MCF 10A (cell line): Measurements from ENCODE around the gene XPO4. TPM values are rescaled to one million over a fixed set of nuclear protein-coding genes. Genes with fewer than 3 reads are reported as not detected.
"Not testable (repeated sequence)": the region's sequence is repeated elsewhere in the genome, so short reads cannot be mapped to it uniquely, and the experiment has no call there.

Experiments used
- BruUV-seq: library from RNA; stranded (reverse); fragments of 400-500 nt; replicated peaks from 2 replicates; lab custom pipeline; 2021; lab: Mats Ljungman, UMichigan
- CTCF ChIA-PET: fragments of 300-600 bp; sonication (Branson Sonifier 250); formaldehyde crosslinking; extraction: SDS; loops from one replicate; lab custom pipeline; 2021; ENCODE audit warnings: antibody characterized with exemption, inconsistent platforms; lab: Yijun Ruan, JAX
- POLR2A ChIA-PET: fragments of 300-600, 350-650 bp; sonication (Branson Sonifier 250); formaldehyde crosslinking; extraction: SDS; loops from one replicate; lab custom pipeline; 2020; ENCODE audit warnings: antibody characterized with exemption, inconsistent platforms; lab: Yijun Ruan, JAX
- DNase-seq: peaks from one replicate; pipeline ENCODE4 v3.0.0-alpha.2; 2018; ENCODE audit not compliant: unreplicated experiment
- H3K27ac Mint-ChIP-seq: one replicate; pipeline ENCODE4 v1.8.0; 2022; ENCODE audit warnings: mild to moderate bottlenecking, low read depth, mixed read lengths; ENCODE audit not compliant: unreplicated experiment
- H3K27me3 Mint-ChIP-seq: one replicate; pipeline ENCODE4 v1.8.0; 2022; ENCODE audit warnings: mixed read lengths; ENCODE audit not compliant: insufficient read depth, unreplicated experiment
- H3K36me3 Mint-ChIP-seq: one replicate; pipeline ENCODE4 v1.8.0; 2022; ENCODE audit warnings: mild to moderate bottlenecking, moderate library complexity, mixed read lengths; ENCODE audit not compliant: insufficient read depth, unreplicated experiment
- H3K4me1 Mint-ChIP-seq: one replicate; pipeline ENCODE4 v1.8.0; 2022; ENCODE audit warnings: mixed read lengths; ENCODE audit not compliant: insufficient read depth, unreplicated experiment
- H3K4me3 Mint-ChIP-seq: one replicate; pipeline ENCODE4 v1.8.0; 2022; ENCODE audit warnings: mild to moderate bottlenecking, moderate library complexity, mixed read lengths; ENCODE audit not compliant: unreplicated experiment
- H3K9me3 Mint-ChIP-seq: one replicate; pipeline ENCODE4 v1.8.0; 2022; ENCODE audit warnings: mixed read lengths; ENCODE audit not compliant: unreplicated experiment
- CTCF ChIP-seq: fragments of 200-600 bp; IDR thresholded peaks from one replicate; pipeline ENCODE4 v1.8.0; 2022; ENCODE audit warnings: antibody characterized with exemption, mild to moderate bottlenecking; ENCODE audit not compliant: unreplicated experiment
- intact Hi-C: fragments of 100-400 bp; cut with micrococcal nuclease; formaldehyde crosslinking; loops from 2 replicates; pipeline ENCODE4 v1.14.1; 2022
- total RNA-seq: library from RNA; stranded (reverse); gene quantifications from 2 replicates; pipeline ENCODE4 v1.2.3, GENCODE V29; 2022

The XPO4 gene
- total RNA-seq, 1 experiment from 2014 or later: 25.8 TPM

GRCh38 chr13:20760872-20761271 lies 141.7 kb downstream of the XPO4 start:
- Mint-ChIP-seq H3K27me3 (no peaks in the 10 kb centered on the region), H3K4me3 (no peak overlapping the region), H3K27ac (no peak overlapping the region), H3K4me1 (peaks cover 6% of the 10 kb centered on the region), H3K36me3 (peaks cover 10% of the 10 kb centered on the region), H3K9me3 (no peaks in the 10 kb centered on the region)
- no peak for TF ChIP-seq CTCF
- ChIA-PET CTCF (no interaction called here), POLR2A (no interaction called here)
- no TSS peak for BruUV-seq
- no peak for DNase-seq
- intact Hi-C loops: no loop called here

GRCh38 chr13:20754009-20754408 lies 148.5 kb downstream of the XPO4 start:
- peaks cover 21% of the 10 kb centered on the region for H3K9me3 Mint-ChIP-seq
- ChIA-PET CTCF (interaction anchor here (0.6 to 1.1 kb wide), 2 partner anchors 26 to 42 kb away, joined by 5 to 7 read pairs; no protein-coding TSS in a partner anchor), POLR2A (no interaction called here)
- H3K4me1 Mint-ChIP-seq: no peaks in the 10 kb centered on the region
- intact Hi-C loops: no loop called here
- H3K36me3 Mint-ChIP-seq: peaks cover 16% of the 10 kb centered on the region
- no peak overlapping the region for H3K4me3 Mint-ChIP-seq
- H3K27ac Mint-ChIP-seq: no peak overlapping the region
- DNase-seq: no peak
- no TSS peak for BruUV-seq
- TF ChIP-seq CTCF: no peak
- no peaks in the 10 kb centered on the region for H3K27me3 Mint-ChIP-seq

GRCh38 chr13:20749377-20749776 lies 153.2 kb downstream of the XPO4 start:
- Mint-ChIP-seq H3K9me3 (peaks cover 21% of the 10 kb centered on the region), H3K36me3 (peaks cover 6% of the 10 kb centered on the region), H3K27ac (no peak overlapping the region), H3K4me3 (no peak overlapping the region), H3K4me1 (no peaks in the 10 kb centered on the region), H3K27me3 (no peaks in the 10 kb centered on the region)
- no peak for TF ChIP-seq CTCF
- POLR2A ChIA-PET: no interaction called here
- no TSS peak for BruUV-seq
- no peak for DNase-seq
- CTCF ChIA-PET: interaction anchor here (0.6 to 1.4 kb wide), 2 partner anchors 79 to 596 kb away, joined by 3 read pairs; no protein-coding TSS in a partner anchor
- intact Hi-C loops: no loop called here

GRCh38 chr13:20743830-20744404 lies 158.6 kb downstream of the XPO4 start:
- POLR2A ChIA-PET, BruUV-seq, DNase-seq, H3K27me3 Mint-ChIP-seq, H3K36me3 Mint-ChIP-seq, CTCF ChIA-PET, H3K27ac Mint-ChIP-seq, H3K4me3 Mint-ChIP-seq, H3K9me3 Mint-ChIP-seq, H3K4me1 Mint-ChIP-seq, intact Hi-C loops: not testable (repeated sequence)
